ENCODE measurements around the gene BCAP29.

Gene BCAP29

DNA sequence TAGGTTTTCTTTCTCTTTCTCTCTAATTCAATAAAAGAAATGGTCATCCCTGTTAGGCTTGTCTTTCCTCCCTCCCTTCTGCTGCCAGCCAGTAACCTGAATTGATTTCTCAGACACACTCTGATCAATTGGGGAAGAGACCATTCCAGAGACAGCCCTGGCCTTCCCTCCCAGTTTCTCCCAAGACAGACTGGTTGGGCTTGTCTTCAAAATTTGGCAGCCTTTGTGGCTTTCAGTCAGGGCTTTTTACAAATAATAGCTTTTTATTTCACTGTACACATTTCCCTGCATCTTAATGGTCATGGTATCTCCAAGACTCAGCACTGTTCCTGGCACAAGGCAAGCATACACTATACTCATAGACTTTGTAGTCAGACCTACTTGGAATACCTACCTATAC lies 33.9 kb downstream of the BCAP29 start:
- TF ChIP-seq, protein P1, sequence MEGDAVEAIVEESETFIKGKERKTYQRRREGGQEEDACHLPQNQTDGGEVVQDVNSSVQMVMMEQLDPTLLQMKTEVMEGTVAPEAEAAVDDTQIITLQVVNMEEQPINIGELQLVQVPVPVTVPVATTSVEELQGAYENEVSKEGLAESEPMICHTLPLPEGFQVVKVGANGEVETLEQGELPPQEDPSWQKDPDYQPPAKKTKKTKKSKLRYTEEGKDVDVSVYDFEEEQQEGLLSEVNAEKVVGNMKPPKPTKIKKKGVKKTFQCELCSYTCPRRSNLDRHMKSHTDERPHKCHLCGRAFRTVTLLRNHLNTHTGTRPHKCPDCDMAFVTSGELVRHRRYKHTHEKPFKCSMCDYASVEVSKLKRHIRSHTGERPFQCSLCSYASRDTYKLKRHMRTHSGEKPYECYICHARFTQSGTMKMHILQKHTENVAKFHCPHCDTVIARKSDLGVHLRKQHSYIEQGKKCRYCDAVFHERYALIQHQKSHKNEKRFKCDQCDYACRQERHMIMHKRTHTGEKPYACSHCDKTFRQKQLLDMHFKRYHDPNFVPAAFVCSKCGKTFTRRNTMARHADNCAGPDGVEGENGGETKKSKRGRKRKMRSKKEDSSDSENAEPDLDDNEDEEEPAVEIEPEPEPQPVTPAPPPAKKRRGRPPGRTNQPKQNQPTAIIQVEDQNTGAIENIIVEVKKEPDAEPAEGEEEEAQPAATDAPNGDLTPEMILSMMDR (IDR thresholded peaks at IDR 0.05; ENCODE audit: low read depth, low read length), result no peak
- DNase-seq (ENCODE audit: low read depth, low spot score), result no peak
- in situ Hi-C loops (cut with HindIII; ENCODE audit: low sequenced_read_pairs), result no loop called here
- no peak overlapping the region for H3K4me3 ChIP-seq (ENCODE audit: low read depth, low read length)

DNA sequence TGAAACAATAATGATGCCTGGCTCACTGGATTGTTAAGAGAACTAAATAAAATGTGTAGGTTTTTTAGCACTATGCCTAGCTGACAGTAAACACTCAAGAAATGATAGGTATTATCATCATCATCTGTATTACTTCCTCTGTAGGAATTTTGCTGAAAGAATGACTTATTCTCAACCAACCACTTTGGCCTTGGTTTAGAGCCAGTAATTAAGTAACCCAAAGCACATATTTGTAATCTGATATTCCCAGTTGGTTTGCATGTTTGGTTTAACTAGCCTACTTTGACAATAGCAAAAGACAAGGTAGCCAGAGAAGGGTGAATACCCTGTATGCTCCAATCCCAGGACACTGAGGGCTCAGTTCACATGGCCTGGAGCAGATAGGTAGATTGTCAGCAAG lies 34.4 kb downstream of the BCAP29 start:
- in situ Hi-C loops (cut with HindIII; ENCODE audit: low sequenced_read_pairs), result no loop called here
- peak; percentile 61 for DNase-seq (ENCODE audit: low read depth, low spot score)
- TF ChIP-seq, protein P1 (IDR thresholded peaks at IDR 0.05; ENCODE audit: low read depth, low read length), result no peak
- H3K4me3 ChIP-seq (ENCODE audit: low read depth, low read length), result no peak overlapping the region

DNA sequence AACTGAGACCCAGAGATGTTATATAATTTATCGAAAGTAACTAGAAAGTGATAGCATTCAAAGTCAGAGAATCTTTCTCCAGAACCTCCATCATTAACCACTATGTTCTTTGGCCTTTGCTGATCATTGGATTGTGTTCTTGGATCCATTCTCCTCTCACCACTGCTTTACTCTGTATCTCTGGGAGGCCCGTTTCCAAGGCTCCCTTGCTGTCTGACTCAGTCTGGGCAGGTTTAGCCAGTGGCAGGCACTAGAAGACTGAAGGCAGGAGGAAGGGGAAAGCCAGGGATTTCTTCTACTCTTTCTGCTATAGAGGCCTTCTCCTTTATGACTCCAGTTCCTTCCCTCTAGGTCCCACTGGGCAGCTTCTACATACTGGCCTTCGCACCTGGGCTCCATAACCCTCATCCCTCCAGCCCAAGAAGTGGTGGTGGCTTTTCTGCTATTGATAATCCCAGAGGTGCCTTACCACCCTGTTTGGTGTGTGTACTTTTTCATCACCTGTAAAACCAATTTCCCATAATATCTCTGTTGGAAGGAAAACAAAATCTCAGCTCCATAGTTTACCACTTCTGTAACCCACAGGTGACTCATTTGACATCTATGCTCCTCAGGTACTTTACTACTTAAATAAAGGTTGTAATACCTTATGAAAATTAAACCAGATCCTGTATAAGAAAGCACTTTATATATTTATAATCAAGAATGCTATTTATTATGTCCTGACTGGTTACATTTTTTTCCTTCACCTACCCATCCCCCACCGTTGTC lies 36.0 kb downstream of the BCAP29 start:
- in situ Hi-C loops (cut with HindIII; ENCODE audit: low sequenced_read_pairs), result no loop called here
- TF ChIP-seq, protein P1 (IDR thresholded peaks at IDR 0.05; ENCODE audit: low read depth, low read length), result no peak
- H3K4me3 ChIP-seq (ENCODE audit: low read depth, low read length), result no peak overlapping the region
- DNase-seq (ENCODE audit: low read depth, low spot score), result no peak

DNA sequence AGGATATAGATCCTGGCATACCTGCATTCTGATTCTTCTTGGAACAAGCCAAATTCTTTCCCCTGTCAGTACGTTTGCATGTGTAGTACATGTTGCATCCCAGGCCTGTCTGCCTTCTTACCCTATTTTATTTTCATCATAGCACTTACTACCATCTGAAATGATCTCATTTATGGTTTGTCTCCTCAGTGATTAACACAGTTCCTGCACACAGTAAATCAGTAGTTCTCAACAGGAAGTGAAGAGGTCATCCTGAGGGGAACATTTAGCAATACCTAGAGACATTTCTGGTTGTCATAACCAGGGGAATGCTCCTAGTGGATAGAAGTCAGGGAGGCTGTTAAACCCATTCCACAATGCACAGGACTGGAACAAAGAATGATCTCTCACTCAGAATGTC lies 42.4 kb downstream of the BCAP29 start:
- TF ChIP-seq, protein P1 (IDR thresholded peaks at IDR 0.05; ENCODE audit: low read depth, low read length), result no peak
- no peak overlapping the region for H3K4me3 ChIP-seq (ENCODE audit: low read depth, low read length)
- in situ Hi-C loops (cut with HindIII; ENCODE audit: low sequenced_read_pairs), result no loop called here
- DNase-seq (ENCODE audit: low read depth, low spot score), result peak; percentile 39

DNA sequence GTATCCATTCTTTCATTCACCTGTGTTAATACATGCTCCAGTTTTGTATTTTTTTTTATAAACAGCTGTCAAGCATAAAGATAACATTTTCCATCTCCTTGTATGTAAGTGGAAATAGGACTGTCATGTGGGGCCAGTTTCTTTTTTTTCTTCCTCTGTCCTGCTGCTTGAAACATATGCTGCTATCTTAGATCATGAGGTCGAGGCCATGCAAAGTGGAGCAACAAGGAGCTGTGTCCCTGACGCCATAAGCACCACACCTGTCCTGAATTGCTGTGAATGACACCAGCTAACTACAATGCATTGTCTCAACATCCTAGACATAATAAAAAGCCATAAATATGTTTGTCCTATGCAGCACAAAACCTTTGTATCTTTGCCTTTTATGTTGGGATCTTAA lies 42.8 kb downstream of the BCAP29 start:
- in situ Hi-C loops (cut with HindIII; ENCODE audit: low sequenced_read_pairs), result no loop called here
- H3K4me3 ChIP-seq (ENCODE audit: low read depth, low read length), result no peak overlapping the region
- TF ChIP-seq, protein P1 (IDR thresholded peaks at IDR 0.05; ENCODE audit: low read depth, low read length), result no peak
- DNase-seq (ENCODE audit: low read depth, low spot score), result no peak

DNA sequence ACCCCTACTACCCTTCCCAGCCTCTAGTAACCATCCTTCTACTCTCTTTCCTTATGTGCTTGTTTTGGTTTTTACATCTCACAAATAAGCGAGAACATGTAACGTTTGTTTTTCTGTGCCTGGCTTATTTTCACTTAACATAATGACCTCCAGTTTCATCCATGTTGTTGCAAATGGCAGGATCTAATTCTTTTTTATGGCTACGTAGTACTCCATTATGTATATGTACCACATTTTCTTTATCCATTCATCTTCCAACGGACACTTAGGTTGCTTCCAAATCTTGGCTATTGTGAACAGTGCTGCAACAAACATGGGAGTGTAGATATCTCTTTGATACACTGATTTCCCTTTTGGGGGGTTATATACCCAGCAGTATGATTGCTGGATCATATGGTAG lies 47.0 kb downstream of the BCAP29 start:
- TF ChIP-seq, protein P1 (IDR thresholded peaks at IDR 0.05; ENCODE audit: low read depth, low read length), result no peak
- DNase-seq (ENCODE audit: low read depth, low spot score), result no peak
- in situ Hi-C loops (cut with HindIII; ENCODE audit: low sequenced_read_pairs), result no loop called here
- no peak overlapping the region for H3K4me3 ChIP-seq (ENCODE audit: low read depth, low read length)

Data from astrocyte of the spinal cord (primary cell).